ENCODE results near the gene CARD10. TPM values are rescaled to one million over a fixed set of nuclear protein-coding genes. Genes with fewer than 3 reads are reported as not detected.

Gene CARD10
- total and polyA plus RNA-seq, 2 of the 13 experiments (the other 11 are each of a cell fraction or from before 2014, with no cell fraction given): 35.2 to 55.8 TPM

GRCh38 chr22:37454857-37455686, 64.1 kb downstream of the CARD10 start (continued):
- TF ChIP-seq LRRFIP1 (CRISPR knock-in tag; conservative IDR thresholded peaks at IDR 0.05) (no peak), RCOR2 (CRISPR knock-in tag; IDR thresholded peaks at IDR 0.05) (no peak), ZNF569 (CRISPR knock-in tag; IDR thresholded peaks at IDR 0.05; ENCODE audit: borderline replicate concordance) (no peak), THAP8 (CRISPR knock-in tag; IDR thresholded peaks at IDR 0.05; ENCODE audit: borderline replicate concordance) (no peak), CSRNP2 (CRISPR knock-in tag; conservative IDR thresholded peaks at IDR 0.05; ENCODE audit: low read depth) (no peak), TBX2 (CRISPR knock-in tag; IDR thresholded peaks at IDR 0.05; ENCODE audit: borderline replicate concordance) (peak; percentile 69; the same call in 1 of the 2 replicates), JDP2 (CRISPR knock-in tag; IDR thresholded peaks at IDR 0.05; ENCODE audit: borderline replicate concordance) (no peak), ZNF790 (CRISPR knock-in tag; IDR thresholded peaks at IDR 0.05; ENCODE audit: borderline replicate concordance) (no peak), PLRG1 (conservative IDR thresholded peaks at IDR 0.05) (no peak), ETS1 (CRISPR knock-in tag; IDR thresholded peaks at IDR 0.05) (no peak), ZNF549 (CRISPR knock-in tag; IDR thresholded peaks at IDR 0.05) (no peak), NFIC (IDR thresholded peaks at IDR 0.05; ENCODE audit: low read length) (no peak), ZNF431 (CRISPR knock-in tag; IDR thresholded peaks at IDR 0.05; ENCODE audit: borderline replicate concordance, low read depth) (no peak), ZBTB20 (CRISPR knock-in tag; IDR thresholded peaks at IDR 0.05; ENCODE audit: borderline replicate concordance, low read depth) (no peak), ZBTB8A (CRISPR knock-in tag; IDR thresholded peaks at IDR 0.05; ENCODE audit: borderline replicate concordance, low read depth) (no peak), ZSCAN29 (CRISPR knock-in tag; conservative IDR thresholded peaks at IDR 0.05) (no peak), ZNF747 (CRISPR knock-in tag; IDR thresholded peaks at IDR 0.05; ENCODE audit: borderline replicate concordance) (no peak; the same call in 1 of the 2 replicates), CBFB (CRISPR knock-in tag; IDR thresholded peaks at IDR 0.05) (no peak), ZSCAN20 (CRISPR knock-in tag; IDR thresholded peaks at IDR 0.05; ENCODE audit: borderline replicate concordance) (no peak), MLLT10 (CRISPR knock-in tag; IDR thresholded peaks at IDR 0.05) (no peak), SP4 (CRISPR knock-in tag; IDR thresholded peaks at IDR 0.05) (no peak), TIGD3 (CRISPR knock-in tag; IDR thresholded peaks at IDR 0.05; ENCODE audit: borderline replicate concordance) (no peak), ZNF777 (CRISPR knock-in tag; IDR thresholded peaks at IDR 0.05) (no peak)

Measured in HepG2 (cell line).